ENCODE data around the gene TTC12.

TTC12 gene

GRCh38 chr11:113373981-113374560, 59.7 kb downstream of the TTC12 start:
- Histone ChIP-seq H3K27me3 (ENCODE audit: insufficient read depth, poor library complexity, severe bottlenecking) (no peaks in the 10 kb centered on the region), H3K9me3 (ENCODE audit: severe bottlenecking) (no peaks in the 10 kb centered on the region), H3K4me3 (ENCODE audit: severe bottlenecking) (no peak overlapping the region), H3K4me1 (ENCODE audit: insufficient read depth, poor library complexity, severe bottlenecking) (peaks cover 32% of the 10 kb centered on the region), H3K36me3 (ENCODE audit: low read depth) (no peaks in the 10 kb centered on the region), H3K27ac (ENCODE audit: poor library complexity, severe bottlenecking) (peak overlapping the region; percentile 72)
- TF ChIP-seq CTCF (IDR thresholded peaks at IDR 0.05; ENCODE audit: poor library complexity, severe bottlenecking), result no peak
- no peak for ATAC-seq (ENCODE audit: low read depth)
- no peak for DNase-seq (ENCODE audit: low spot score)

- Histone ChIP-seq H3K4me3 (ENCODE audit: severe bottlenecking) (no peak overlapping the region), H3K4me1 (ENCODE audit: insufficient read depth, poor library complexity, severe bottlenecking) (peaks cover 32% of the 10 kb centered on the region), H3K9me3 (ENCODE audit: severe bottlenecking) (no peaks in the 10 kb centered on the region), H3K27me3 (ENCODE audit: insufficient read depth, poor library complexity, severe bottlenecking) (no peaks in the 10 kb centered on the region), H3K36me3 (ENCODE audit: low read depth) (no peaks in the 10 kb centered on the region), H3K27ac (ENCODE audit: poor library complexity, severe bottlenecking) (no peak overlapping the region)
- no peak for DNase-seq (ENCODE audit: low spot score)
- ATAC-seq (ENCODE audit: low read depth), result no peak
- no peak for TF ChIP-seq CTCF (IDR thresholded peaks at IDR 0.05; ENCODE audit: poor library complexity, severe bottlenecking)
Observed at GRCh38 chr11:113375402-113375801, 61.0 kb downstream of the TTC12 start.

DNA sequence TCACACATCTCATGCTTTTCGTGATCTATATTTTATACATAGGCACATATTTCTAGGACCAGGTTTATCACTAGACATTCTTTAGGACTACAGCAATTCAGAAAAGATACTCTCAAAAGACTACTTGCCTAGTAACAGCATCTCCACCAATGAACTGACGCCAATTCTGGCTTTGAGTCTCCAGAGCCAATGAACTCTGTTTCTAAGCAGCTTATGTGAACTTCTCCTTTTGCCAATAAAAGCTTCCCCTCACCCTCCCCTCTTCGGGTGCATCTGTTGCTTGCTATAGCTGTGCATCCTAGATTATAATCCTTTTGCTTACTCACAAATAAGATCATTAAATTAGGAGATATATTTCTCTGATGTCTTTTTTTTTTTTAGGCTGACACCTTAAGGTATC, 61.8 kb downstream of the TTC12 start:
- DNase-seq (ENCODE audit: low spot score), result no peak

DNA sequence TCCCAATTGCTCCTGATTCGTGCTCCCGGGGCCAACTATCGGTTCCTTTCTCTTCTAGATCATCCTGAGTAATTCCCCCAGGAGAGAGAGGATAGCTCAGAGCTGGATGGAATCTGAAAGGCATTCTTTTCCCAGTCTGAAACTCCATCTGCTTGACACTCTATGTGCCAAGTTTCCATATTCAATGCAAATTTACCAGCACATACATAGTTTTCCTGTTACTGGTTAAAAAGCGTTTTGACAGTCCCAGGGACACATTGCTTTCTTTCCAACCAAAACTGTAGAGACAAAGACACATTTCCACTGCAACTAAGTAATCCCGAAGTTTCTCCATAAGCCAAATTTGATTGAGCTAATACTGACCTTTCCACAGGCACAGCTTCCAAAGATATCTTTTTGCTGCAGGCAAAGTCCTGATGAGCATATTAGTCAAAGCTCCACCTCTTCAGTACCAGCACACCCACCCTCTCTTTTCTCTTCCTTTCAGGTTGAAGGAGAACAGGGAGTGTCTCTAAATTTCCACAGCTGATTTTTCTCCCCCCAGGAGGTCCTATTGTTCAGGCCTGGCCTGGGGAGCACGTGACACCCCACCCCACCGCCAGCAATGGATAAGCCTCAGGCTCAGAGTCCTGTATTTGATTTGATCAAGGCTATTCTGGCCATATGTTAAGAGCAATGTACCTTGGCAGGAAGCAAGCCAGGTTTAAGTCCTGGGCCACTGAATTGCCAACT, 63.5 kb downstream of the TTC12 start:
- no peaks in the 10 kb centered on the region for H3K36me3 ChIP-seq (ENCODE audit: low read depth)
- TF ChIP-seq CTCF (IDR thresholded peaks at IDR 0.05; ENCODE audit: poor library complexity, severe bottlenecking), result no peak
- H3K27me3 ChIP-seq (ENCODE audit: insufficient read depth, poor library complexity, severe bottlenecking), result no peaks in the 10 kb centered on the region
- DNase-seq (ENCODE audit: low spot score) (no peak), ATAC-seq (ENCODE audit: low read depth) (peak; percentile 72)
- H3K4me1 ChIP-seq (ENCODE audit: insufficient read depth, poor library complexity, severe bottlenecking), result peaks cover 25% of the 10 kb centered on the region
- H3K9me3 ChIP-seq (ENCODE audit: severe bottlenecking), result no peaks in the 10 kb centered on the region
- no peak overlapping the region for H3K4me3 ChIP-seq (ENCODE audit: severe bottlenecking)
- H3K27ac ChIP-seq (ENCODE audit: poor library complexity, severe bottlenecking), result peak overlapping the region; percentile 77

More for the DNA sequence above, 61.8 kb downstream of the TTC12 start:
- Histone ChIP-seq H3K27me3 (ENCODE audit: insufficient read depth, poor library complexity, severe bottlenecking) (no peaks in the 10 kb centered on the region), H3K4me3 (ENCODE audit: severe bottlenecking) (no peak overlapping the region), H3K36me3 (ENCODE audit: low read depth) (no peaks in the 10 kb centered on the region), H3K4me1 (ENCODE audit: insufficient read depth, poor library complexity, severe bottlenecking) (peaks cover 32% of the 10 kb centered on the region), H3K27ac (ENCODE audit: poor library complexity, severe bottlenecking) (no peak overlapping the region), H3K9me3 (ENCODE audit: severe bottlenecking) (no peaks in the 10 kb centered on the region)
- no peak for ATAC-seq (ENCODE audit: low read depth)
- no peak for TF ChIP-seq CTCF (IDR thresholded peaks at IDR 0.05; ENCODE audit: poor library complexity, severe bottlenecking)

DNA sequence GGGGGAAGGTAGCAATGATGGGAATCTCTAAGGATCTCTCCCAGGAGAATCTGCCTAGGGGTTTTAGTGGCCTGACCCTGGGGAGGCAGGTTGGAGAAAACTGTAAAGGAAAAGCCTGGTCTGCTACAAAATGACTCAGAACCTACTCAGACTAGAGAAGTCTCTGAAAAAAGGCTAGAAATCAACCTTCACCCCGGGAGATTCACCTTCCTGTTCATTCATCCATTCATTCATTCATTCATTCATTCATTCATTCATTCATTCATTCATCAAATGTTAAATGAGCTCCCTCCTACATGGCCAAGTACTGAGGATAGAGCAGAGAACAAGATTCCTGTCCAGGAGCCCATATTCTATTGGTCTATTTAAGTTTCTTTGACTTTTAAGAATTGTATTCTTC, 64.3 kb downstream of the TTC12 start:
- Histone ChIP-seq H3K27me3 (ENCODE audit: insufficient read depth, poor library complexity, severe bottlenecking) (no peaks in the 10 kb centered on the region), H3K9me3 (ENCODE audit: severe bottlenecking) (no peaks in the 10 kb centered on the region), H3K4me3 (ENCODE audit: severe bottlenecking) (no peak overlapping the region), H3K27ac (ENCODE audit: poor library complexity, severe bottlenecking) (peak overlapping the region; percentile 77), H3K4me1 (ENCODE audit: insufficient read depth, poor library complexity, severe bottlenecking) (peaks cover 21% of the 10 kb centered on the region), H3K36me3 (ENCODE audit: low read depth) (no peaks in the 10 kb centered on the region)
- TF ChIP-seq CTCF (IDR thresholded peaks at IDR 0.05; ENCODE audit: poor library complexity, severe bottlenecking), result no peak
- no peak for DNase-seq (ENCODE audit: low spot score)
- peak; percentile 43; the same call in 2 of the 3 replicates for ATAC-seq (ENCODE audit: low read depth)

Measured in RWPE2 (cell line).